AG04450 (cell line): ENCODE data around the gene TUBB2A. TPM values are rescaled to one million over a fixed set of nuclear protein-coding genes. Genes with fewer than 3 reads are reported as not detected.

ENCODE experiments used
- CTCF ChIA-PET: fragments of 300-600, 350-600 bp; formaldehyde crosslinking; extraction: SDS; loops from one replicate; lab custom pipeline; 2022; ENCODE audit warnings: antibody characterized with exemption, inconsistent platforms; lab: Charles Lee
- POLR2A ChIA-PET: fragments of 350-600 bp; formaldehyde crosslinking; extraction: SDS; loops from one replicate; lab custom pipeline; 2021; ENCODE audit warnings: antibody characterized with exemption, inconsistent platforms; lab: Yijun Ruan, JAX
- DNase-seq: peaks from one replicate; pipeline ENCODE4 v3.0.0-alpha.2; 2011; ENCODE audit warnings: low read depth, low spot score
- H3K27ac ChIP-seq: one replicate; pipeline ENCODE4 v1.5.1; 2012; ENCODE audit warnings: low read depth, low read length, control low read depth
- H3K27me3 ChIP-seq: one replicate; pipeline ENCODE4 v1.6.0; 2012; ENCODE audit warnings: low read length; ENCODE audit not compliant: control insufficient read depth, insufficient read depth
- H3K4me3 ChIP-seq: 2 replicates; pipeline ENCODE4 v1.5.1; 2011; ENCODE audit warnings: mild to moderate bottlenecking, low read depth, low read length, control low read depth
- H3K9me3 ChIP-seq: 2 replicates; pipeline ENCODE4 v1.5.1; 2012; ENCODE audit warnings: low read length; ENCODE audit not compliant: control insufficient read depth, insufficient read depth
- CTCF ChIP-seq: IDR thresholded peaks from 2 replicates; pipeline ENCODE4 v1.5.1; 2011; ENCODE audit warnings: low read depth, low read length, control low read depth, inconsistent platforms
- polyA plus RNA-seq: library from polyadenylated mRNA; depleted of rRNA; stranded (reverse); fragments of >200 nt; gene quantifications from 2 replicates; pipeline ENCODE4 v1.2.3, GENCODE V29; 2011

TUBB2A gene
- polyA plus RNA-seq, 1 experiment, result 111 TPM

DNA sequence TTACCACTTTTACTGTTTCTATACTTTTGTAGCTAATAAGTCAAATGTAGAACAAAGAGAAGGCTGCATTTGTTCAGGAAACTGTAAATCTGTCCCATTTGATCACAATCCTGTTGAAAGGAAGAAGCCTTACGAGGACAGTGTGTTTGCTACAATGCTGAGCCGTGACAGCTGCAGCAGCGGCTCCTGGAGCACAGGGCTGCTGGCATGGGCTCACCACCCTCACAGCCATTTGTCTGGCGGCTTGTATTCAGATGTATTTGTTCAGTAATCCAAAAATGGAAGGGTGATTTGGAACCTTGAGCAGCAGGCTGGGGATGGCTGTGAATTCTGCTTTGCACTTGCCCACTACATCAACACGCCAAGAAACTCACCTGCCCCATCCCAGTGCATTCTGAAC is 5.7 kb downstream of the TUBB2A start:
- H3K4me3 ChIP-seq, result no peak overlapping the region
- H3K9me3 ChIP-seq, result peaks cover 3% of the 10 kb centered on the region
- ChIA-PET CTCF (no interaction called here), POLR2A (no interaction called here)
- H3K27ac ChIP-seq, result no peak overlapping the region
- TF ChIP-seq CTCF, result no peak
- DNase-seq, result no peak
- H3K27me3 ChIP-seq, result no peaks in the 10 kb centered on the region

GRCh38 chr6:3147914-3148757 is 9.2 kb downstream of the TUBB2A start:
- ChIA-PET CTCF (no interaction called here), POLR2A (interaction anchor here (1.0 kb wide), 1 partner anchor 9 kb away, joined by 3 read pairs; the partner anchor contains the start of gene TUBB2A)
- no peak for TF ChIP-seq CTCF
- no peak for DNase-seq
- peaks cover 3% of the 10 kb centered on the region for H3K9me3 ChIP-seq
- H3K27me3 ChIP-seq, result no peaks in the 10 kb centered on the region
- no peak overlapping the region for H3K27ac ChIP-seq
- no peak overlapping the region for H3K4me3 ChIP-seq

DNA sequence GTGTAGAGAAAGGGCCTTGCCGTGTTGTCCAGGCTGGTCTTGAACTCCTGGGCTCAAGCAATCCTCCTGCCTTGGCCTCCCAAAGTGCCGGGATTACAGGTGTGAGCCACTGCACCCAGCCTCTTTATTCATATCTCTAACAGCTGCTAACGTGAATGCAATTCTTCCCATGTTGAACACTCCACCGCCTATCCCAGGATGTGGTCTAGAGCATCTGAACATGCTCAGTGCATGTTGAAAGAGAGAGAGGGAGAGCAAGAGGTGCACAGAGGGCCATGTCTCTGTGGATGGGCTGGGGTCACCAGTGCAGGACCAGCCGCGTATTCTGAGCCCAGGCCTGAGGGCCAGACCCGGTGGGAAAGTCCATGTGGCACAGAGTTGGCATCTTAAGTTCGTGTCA is 12.8 kb downstream of the TUBB2A start:
- no peak for TF ChIP-seq CTCF
- Histone ChIP-seq H3K4me3 (no peak overlapping the region), H3K27me3 (no peaks in the 10 kb centered on the region), H3K9me3 (peaks cover 3% of the 10 kb centered on the region), H3K27ac (no peak overlapping the region)
- DNase-seq, result no peak
- CTCF ChIA-PET, result no interaction called here
- POLR2A ChIA-PET, result no interaction called here

- ChIA-PET CTCF (interaction anchor here (1.0 kb wide), 2 partner anchors 16 to 17 kb away, joined by 3 to 4 read pairs; no protein-coding TSS in a partner anchor), POLR2A (no interaction called here)
- H3K9me3 ChIP-seq, result peaks cover 3% of the 10 kb centered on the region
- DNase-seq, result no peak
- H3K4me3 ChIP-seq, result no peak overlapping the region
- H3K27ac ChIP-seq, result no peak overlapping the region
- H3K27me3 ChIP-seq, result no peaks in the 10 kb centered on the region
- TF ChIP-seq CTCF, result no peak
These were observed 14.2 kb downstream of the TUBB2A start for GRCh38 chr6:3143158-3143557.

DNA sequence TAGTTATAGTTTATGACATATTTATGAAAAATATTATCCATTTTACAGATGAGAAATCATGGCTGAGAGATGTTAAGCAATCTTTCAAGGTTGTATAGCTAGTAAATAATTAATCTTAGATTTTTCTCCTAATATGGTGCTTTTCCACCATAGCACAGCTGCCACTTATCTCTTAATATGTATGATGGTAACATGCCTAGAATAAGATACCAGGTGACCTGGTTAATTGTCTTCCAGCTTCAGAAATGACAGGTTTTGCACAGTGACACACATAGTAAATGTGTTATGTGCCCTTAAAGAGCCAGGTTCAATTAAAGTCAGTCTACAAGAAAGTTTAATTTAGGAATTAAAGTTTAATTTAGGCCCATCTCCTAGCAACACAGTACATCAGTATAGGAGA is 14.8 kb downstream of the TUBB2A start:
- DNase-seq, result no peak
- ChIA-PET POLR2A (no interaction called here), CTCF (interaction anchor here (1.0 kb wide), 1 partner anchor 16 kb away, joined by 3 read pairs; no protein-coding TSS in a partner anchor)
- no peak overlapping the region for H3K27ac ChIP-seq
- H3K27me3 ChIP-seq, result no peaks in the 10 kb centered on the region
- TF ChIP-seq CTCF, result no peak
- no peaks in the 10 kb centered on the region for H3K9me3 ChIP-seq
- H3K4me3 ChIP-seq, result no peak overlapping the region
